Measurements from ENCODE around the gene RIPOR2.

RIPOR2 gene

GRCh38 chr6:24968783-24969182 lies 33.0 kb upstream of the RIPOR2 start:
- no peaks in the 10 kb centered on the region for H3K27me3 ChIP-seq
- H3K36me3 ChIP-seq, result no peaks in the 10 kb centered on the region
- TF ChIP-seq CTCF (IDR thresholded peaks at IDR 0.05; ENCODE audit: low read depth, low read length), result no peak
- H3K4me3 ChIP-seq (ENCODE audit: low read depth, low read length), result no peak overlapping the region
- H3K9me3 ChIP-seq, result no peaks in the 10 kb centered on the region
- peaks cover 4% of the 10 kb centered on the region; the same call in 1 of the 2 replicates for H3K4me1 ChIP-seq
- DNase-seq, result no peak

- H3K9me3 ChIP-seq, result no peaks in the 10 kb centered on the region
- H3K36me3 ChIP-seq, result no peaks in the 10 kb centered on the region
- peaks cover 4% of the 10 kb centered on the region; the same call in 1 of the 2 replicates for H3K4me1 ChIP-seq
- no peaks in the 10 kb centered on the region for H3K27me3 ChIP-seq
- no peak overlapping the region for H3K4me3 ChIP-seq (ENCODE audit: low read depth, low read length)
- DNase-seq, result no peak
- TF ChIP-seq CTCF (IDR thresholded peaks at IDR 0.05; ENCODE audit: low read depth, low read length), result no peak
Measured at GRCh38 chr6:24967211-24967610, 31.5 kb upstream of the RIPOR2 start.

GRCh38 chr6:24966381-24966780 lies 30.6 kb upstream of the RIPOR2 start:
- H3K27me3 ChIP-seq, result no peaks in the 10 kb centered on the region
- no peak for DNase-seq
- no peak overlapping the region for H3K4me3 ChIP-seq (ENCODE audit: low read depth, low read length)
- no peaks in the 10 kb centered on the region for H3K36me3 ChIP-seq
- H3K9me3 ChIP-seq, result no peaks in the 10 kb centered on the region
- peaks cover 4% of the 10 kb centered on the region; the same call in 1 of the 2 replicates for H3K4me1 ChIP-seq
- no peak for TF ChIP-seq CTCF (IDR thresholded peaks at IDR 0.05; ENCODE audit: low read depth, low read length)

GRCh38 chr6:24963887-24964570 lies 28.3 kb upstream of the RIPOR2 start:
- Histone ChIP-seq H3K27me3 (no peaks in the 10 kb centered on the region), H3K4me3 (ENCODE audit: low read depth, low read length) (no peak overlapping the region), H3K4me1 (peaks cover 7% of the 10 kb centered on the region; the same call in 1 of the 2 replicates), H3K9me3 (no peaks in the 10 kb centered on the region), H3K36me3 (no peaks in the 10 kb centered on the region)
- TF ChIP-seq CTCF (IDR thresholded peaks at IDR 0.05; ENCODE audit: low read depth, low read length), result no peak
- DNase-seq, result no peak

- no peak for DNase-seq
- H3K9me3 ChIP-seq, result no peaks in the 10 kb centered on the region
- H3K27me3 ChIP-seq, result no peaks in the 10 kb centered on the region
- peaks cover 7% of the 10 kb centered on the region; the same call in 1 of the 2 replicates for H3K4me1 ChIP-seq
- H3K36me3 ChIP-seq, result no peaks in the 10 kb centered on the region
- no peak overlapping the region for H3K4me3 ChIP-seq (ENCODE audit: low read depth, low read length)
- TF ChIP-seq CTCF (IDR thresholded peaks at IDR 0.05; ENCODE audit: low read depth, low read length), result no peak
Measured at GRCh38 chr6:24963339-24963738, 27.6 kb upstream of the RIPOR2 start.

- H3K27me3 ChIP-seq, result no peaks in the 10 kb centered on the region
- no peaks in the 10 kb centered on the region for H3K36me3 ChIP-seq
- no peak overlapping the region for H3K4me3 ChIP-seq (ENCODE audit: low read depth, low read length)
- TF ChIP-seq CTCF (IDR thresholded peaks at IDR 0.05; ENCODE audit: low read depth, low read length), result no peak
- H3K9me3 ChIP-seq, result no peaks in the 10 kb centered on the region
- DNase-seq, result no peak
- peaks cover 7% of the 10 kb centered on the region; the same call in 1 of the 2 replicates for H3K4me1 ChIP-seq
Measured at GRCh38 chr6:24961852-24962251, 26.1 kb upstream of the RIPOR2 start.

Measured in BE2C (cell line).